PC-9 (cell line): Measurements from ENCODE around the gene FRRS1.

Experiments used
- EZH2 ChIP-seq: fragments of 200-600 bp; sonication (generic); IDR thresholded peaks from 2 replicates; pipeline ENCODE4 v1.8.0; 2017; ENCODE audit warnings: antibody characterized with exemption, low read depth
- TF ChIP-seq, protein P1 (sequence below): fragments of 200-600 bp; sonication (generic); conservative IDR thresholded peaks from 2 replicates; pipeline ENCODE4 v1.6.1; 2017; ENCODE audit warnings: mixed run types, antibody characterized with exemption, mild to moderate bottlenecking, moderate library complexity

DNA sequence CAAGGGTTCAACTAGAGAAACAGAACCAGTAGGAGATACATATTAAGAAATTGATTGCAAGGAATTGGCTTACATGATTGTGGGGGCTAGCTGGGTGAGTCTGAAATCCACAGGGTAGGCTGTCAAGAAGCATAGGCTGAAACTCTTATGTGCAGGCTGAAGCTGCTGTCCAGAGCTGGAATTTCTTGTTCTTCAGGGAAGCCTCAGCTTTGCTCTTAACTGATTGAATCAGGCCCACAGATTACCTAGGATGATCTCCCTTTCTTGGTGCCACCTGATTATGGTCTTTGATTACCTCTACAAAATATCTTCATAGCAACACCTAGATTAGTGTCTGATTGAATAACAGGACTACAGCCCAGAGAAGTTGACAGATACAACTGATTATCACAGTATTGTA, 22.5 kb upstream of the FRRS1 start:
- no peak for TF ChIP-seq EZH2
- TF ChIP-seq, protein P1, sequence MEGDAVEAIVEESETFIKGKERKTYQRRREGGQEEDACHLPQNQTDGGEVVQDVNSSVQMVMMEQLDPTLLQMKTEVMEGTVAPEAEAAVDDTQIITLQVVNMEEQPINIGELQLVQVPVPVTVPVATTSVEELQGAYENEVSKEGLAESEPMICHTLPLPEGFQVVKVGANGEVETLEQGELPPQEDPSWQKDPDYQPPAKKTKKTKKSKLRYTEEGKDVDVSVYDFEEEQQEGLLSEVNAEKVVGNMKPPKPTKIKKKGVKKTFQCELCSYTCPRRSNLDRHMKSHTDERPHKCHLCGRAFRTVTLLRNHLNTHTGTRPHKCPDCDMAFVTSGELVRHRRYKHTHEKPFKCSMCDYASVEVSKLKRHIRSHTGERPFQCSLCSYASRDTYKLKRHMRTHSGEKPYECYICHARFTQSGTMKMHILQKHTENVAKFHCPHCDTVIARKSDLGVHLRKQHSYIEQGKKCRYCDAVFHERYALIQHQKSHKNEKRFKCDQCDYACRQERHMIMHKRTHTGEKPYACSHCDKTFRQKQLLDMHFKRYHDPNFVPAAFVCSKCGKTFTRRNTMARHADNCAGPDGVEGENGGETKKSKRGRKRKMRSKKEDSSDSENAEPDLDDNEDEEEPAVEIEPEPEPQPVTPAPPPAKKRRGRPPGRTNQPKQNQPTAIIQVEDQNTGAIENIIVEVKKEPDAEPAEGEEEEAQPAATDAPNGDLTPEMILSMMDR = no peak
